Esophagus muscularis mucosa (tissue), 4 donors: Measurements from ENCODE around the gene KCNH4.

Experiments used
- CTCF ChIP-seq, 3 experiments: fragments of 200-600 bp in 2 of 3; fragments of 450-650 bp in 1 of 3; sonication (generic) in 2 of 3; IDR thresholded peaks; one replicate each; pipeline ENCODE4 v1.5.1; 2017 to 2019; ENCODE audit warnings: antibody characterized with exemption in 3 of 3, mild to moderate bottlenecking in 2 of 3, moderate library complexity in 1 of 3
- EP300 ChIP-seq: sonication (generic); formaldehyde crosslinking; IDR thresholded peaks from one replicate; pipeline ENCODE4 v1.6.1; 2017; ENCODE audit warnings: antibody characterized with exemption
- POLR2A ChIP-seq: fragments of 450-650 bp; IDR thresholded peaks from one replicate; pipeline ENCODE4 v1.6.1; 2017; ENCODE audit warnings: antibody characterized with exemption, moderate library complexity, mild to moderate bottlenecking, low read depth
- POLR2AphosphoS5 ChIP-seq, 2 donors: sonication (generic); formaldehyde crosslinking; IDR thresholded peaks; one replicate each; pipeline ENCODE4 v1.6.1; 2017; ENCODE audit warnings: antibody characterized with exemption in 2 of 2

- TF ChIP-seq CTCF (IDR thresholded peaks at IDR 0.05) (peak in 1 of 3 experiments; percentile 36), POLR2A (no peak), POLR2AphosphoS5 (IDR thresholded peaks at IDR 0.05) (peak; percentile 65 to 85), EP300 (no peak)
Observed at GRCh38 chr17:42193969-42194899, 13.3 kb upstream of the KCNH4 start, which contains the start of gene GHDC.
